Endothelial cell of umbilical vein (primary cell): ENCODE data around the gene CFAP161.

Experiments used
- EZH2 ChIP-seq: IDR thresholded peaks from 2 replicates; pipeline ENCODE4 v1.6.1; 2012; ENCODE audit warnings: borderline replicate concordance, low read depth, mild to moderate bottlenecking, moderate library complexity, low read length, inconsistent platforms; ENCODE audit not compliant: severe bottlenecking
- GATA2 ChIP-seq: IDR thresholded peaks from 2 replicates; pipeline ENCODE4 v1.7.0; 2011; ENCODE audit warnings: low read depth, mild to moderate bottlenecking, moderate library complexity, mixed read lengths, low read length; ENCODE audit not compliant: insufficient read length, insufficient read depth
- POLR2A ChIP-seq: IDR thresholded peaks from 2 replicates; pipeline ENCODE4 v1.6.1; 2012; ENCODE audit warnings: low read depth, mild to moderate bottlenecking, control low read depth, low read length
- POLR2AphosphoS5 ChIP-seq: IDR thresholded peaks from 2 replicates; pipeline ENCODE4 v1.6.1; 2012; ENCODE audit warnings: low read depth, mild to moderate bottlenecking, control low read depth, low read length, moderate library complexity; ENCODE audit not compliant: insufficient read depth
- TF ChIP-seq, protein P1 (sequence below), 2 donors: IDR thresholded peaks; 1 replicate in 1 of 2; 2 replicates in 1 of 2; pipeline ENCODE4 v1.5.1; 2011; ENCODE audit warnings: low read length in 2 of 2, mild to moderate bottlenecking in 2 of 2, moderate library complexity in 2 of 2, control low read depth in 1 of 2, inconsistent platforms in 1 of 2, low read depth in 1 of 2; ENCODE audit not compliant: insufficient read depth in 1 of 2; ENCODE audit errors: extremely low read depth in 1 of 2

DNA sequence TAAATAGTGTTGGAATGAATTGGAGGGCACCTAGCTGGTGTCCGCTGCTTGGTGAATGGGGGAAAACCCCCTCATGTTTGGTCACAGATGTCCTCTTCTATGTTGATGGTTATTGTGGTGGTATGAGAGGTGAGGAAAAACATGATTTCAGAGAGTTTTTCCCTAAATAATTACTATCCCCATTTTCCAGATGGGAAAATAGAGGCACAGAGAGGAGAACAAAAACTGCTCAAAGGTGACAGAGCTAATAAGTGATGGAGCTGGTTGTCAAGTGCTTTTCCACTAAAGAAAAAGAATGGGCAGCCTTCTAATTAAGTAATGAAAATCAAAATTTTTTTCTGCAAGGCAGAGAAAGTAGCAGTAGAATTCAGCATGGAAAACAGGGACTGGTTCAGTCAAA, 30.2 kb upstream of the CFAP161 start:
- TF ChIP-seq POLR2A (no peak), EZH2 (no peak), POLR2AphosphoS5 (no peak), GATA2 (no peak)
- TF ChIP-seq, protein P1, sequence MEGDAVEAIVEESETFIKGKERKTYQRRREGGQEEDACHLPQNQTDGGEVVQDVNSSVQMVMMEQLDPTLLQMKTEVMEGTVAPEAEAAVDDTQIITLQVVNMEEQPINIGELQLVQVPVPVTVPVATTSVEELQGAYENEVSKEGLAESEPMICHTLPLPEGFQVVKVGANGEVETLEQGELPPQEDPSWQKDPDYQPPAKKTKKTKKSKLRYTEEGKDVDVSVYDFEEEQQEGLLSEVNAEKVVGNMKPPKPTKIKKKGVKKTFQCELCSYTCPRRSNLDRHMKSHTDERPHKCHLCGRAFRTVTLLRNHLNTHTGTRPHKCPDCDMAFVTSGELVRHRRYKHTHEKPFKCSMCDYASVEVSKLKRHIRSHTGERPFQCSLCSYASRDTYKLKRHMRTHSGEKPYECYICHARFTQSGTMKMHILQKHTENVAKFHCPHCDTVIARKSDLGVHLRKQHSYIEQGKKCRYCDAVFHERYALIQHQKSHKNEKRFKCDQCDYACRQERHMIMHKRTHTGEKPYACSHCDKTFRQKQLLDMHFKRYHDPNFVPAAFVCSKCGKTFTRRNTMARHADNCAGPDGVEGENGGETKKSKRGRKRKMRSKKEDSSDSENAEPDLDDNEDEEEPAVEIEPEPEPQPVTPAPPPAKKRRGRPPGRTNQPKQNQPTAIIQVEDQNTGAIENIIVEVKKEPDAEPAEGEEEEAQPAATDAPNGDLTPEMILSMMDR (IDR thresholded peaks at IDR 0.05; ENCODE audit: extremely low read depth in 1 of 2, insufficient read depth in 1 of 2, low read depth in 1 of 2, low read length in 2 of 2), result no peak
